ENCODE results near the gene SH3PXD2A.

Gene SH3PXD2A

GRCh38 chr10:103685880-103686669 lies 169.3 kb downstream of the SH3PXD2A start:
- peak; percentile 32 for DNase-seq (ENCODE audit: low read depth)

GRCh38 chr10:103683851-103684250 lies 171.5 kb downstream of the SH3PXD2A start:
- DNase-seq (ENCODE audit: low read depth), result no peak

GRCh38 chr10:103682631-103683030 lies 172.7 kb downstream of the SH3PXD2A start:
- DNase-seq (ENCODE audit: low read depth), result no peak

GRCh38 chr10:103681617-103682399 lies 173.6 kb downstream of the SH3PXD2A start:
- no peak for DNase-seq (ENCODE audit: low read depth)

GRCh38 chr10:103680869-103681236 lies 174.5 kb downstream of the SH3PXD2A start:
- DNase-seq (ENCODE audit: low read depth), result no peak

GRCh38 chr10:103679096-103679790 lies 176.1 kb downstream of the SH3PXD2A start:
- DNase-seq (ENCODE audit: low read depth), result no peak

- peak; percentile 93 for DNase-seq (ENCODE audit: low read depth)
These were observed 177.2 kb downstream of the SH3PXD2A start for GRCh38 chr10:103678178-103678526.

- DNase-seq (ENCODE audit: low read depth), result no peak
These were observed 177.7 kb downstream of the SH3PXD2A start for GRCh38 chr10:103677486-103678177.

GRCh38 chr10:103676851-103677417 lies 178.4 kb downstream of the SH3PXD2A start:
- DNase-seq (ENCODE audit: low read depth), result no peak

- no peak for DNase-seq (ENCODE audit: low read depth)
These were observed 179.2 kb downstream of the SH3PXD2A start for GRCh38 chr10:103676058-103676785.

GRCh38 chr10:103673606-103674005 lies 181.8 kb downstream of the SH3PXD2A start:
- DNase-seq (ENCODE audit: low read depth), result no peak

GRCh38 chr10:103672345-103672744 lies 183.0 kb downstream of the SH3PXD2A start:
- DNase-seq (ENCODE audit: low read depth), result no peak

- no peak for DNase-seq (ENCODE audit: low read depth)
These were observed 184.1 kb downstream of the SH3PXD2A start for GRCh38 chr10:103671126-103671895.

GRCh38 chr10:103669944-103670343 lies 185.4 kb downstream of the SH3PXD2A start:
- DNase-seq (ENCODE audit: low read depth), result no peak

GRCh38 chr10:103669243-103669929 lies 186.0 kb downstream of the SH3PXD2A start:
- no peak for DNase-seq (ENCODE audit: low read depth)

GRCh38 chr10:103668351-103669242 lies 186.8 kb downstream of the SH3PXD2A start:
- DNase-seq (ENCODE audit: low read depth), result no peak

GRCh38 chr10:103667356-103667755 lies 188.0 kb downstream of the SH3PXD2A start:
- DNase-seq (ENCODE audit: low read depth), result no peak

GRCh38 chr10:103666762-103667150 lies 188.6 kb downstream of the SH3PXD2A start:
- DNase-seq (ENCODE audit: low read depth), result no peak
